H9 (cell line): ENCODE data around the gene SHANK1. TPM values are rescaled to one million over a fixed set of nuclear protein-coding genes. Genes with fewer than 3 reads are reported as not detected.
"Not testable (repeated sequence)": the region's sequence is repeated elsewhere in the genome, so short reads cannot be mapped to it uniquely, and the experiment has no call there.

Source experiments
- DNase-seq: peaks from one replicate; pipeline ENCODE4 v3.0.0-alpha.2; 2017
- H2AFZ ChIP-seq: one replicate; pipeline ENCODE4 v1.6.1; 2013; ENCODE audit warnings: mild to moderate bottlenecking, low read length, control low read depth, moderate library complexity
- H2AK5ac ChIP-seq: 2 replicates; pipeline ENCODE4 v1.6.1; 2013; ENCODE audit warnings: low read length, control low read depth, mixed read lengths; ENCODE audit not compliant: insufficient read length
- H2BK120ac ChIP-seq: one replicate; pipeline ENCODE4 v1.6.1; 2013; ENCODE audit warnings: low read depth, mild to moderate bottlenecking, low read length, control low read depth, inconsistent platforms; ENCODE audit not compliant: poor library complexity, severe bottlenecking
- H2BK12ac ChIP-seq: 2 replicates; pipeline ENCODE4 v1.6.1; 2013; ENCODE audit warnings: low read length, control low read depth, mixed read lengths, low read depth; ENCODE audit not compliant: insufficient read length
- H2BK15ac ChIP-seq: 2 replicates; pipeline ENCODE4 v1.6.1; 2013; ENCODE audit warnings: low read depth, low read length, control low read depth
- H2BK20ac ChIP-seq: one replicate; pipeline ENCODE4 v1.6.1; 2013; ENCODE audit warnings: low read depth, mild to moderate bottlenecking, low read length, control low read depth, inconsistent platforms; ENCODE audit not compliant: poor library complexity, severe bottlenecking
- H2BK5ac ChIP-seq: 2 replicates; pipeline ENCODE4 v1.6.1; 2013; ENCODE audit warnings: low read length, control low read depth, mixed read lengths; ENCODE audit not compliant: insufficient read length
- H3K14ac ChIP-seq: 2 replicates; pipeline ENCODE4 v1.6.1; 2013; ENCODE audit warnings: low read length, control low read depth; ENCODE audit not compliant: insufficient read depth
- H3K18ac ChIP-seq: 2 replicates; pipeline ENCODE4 v1.6.1; 2013; ENCODE audit warnings: low read depth, mild to moderate bottlenecking, mixed read lengths, low read length, control low read depth; ENCODE audit not compliant: insufficient read length
- H3K23ac ChIP-seq: 2 replicates; pipeline ENCODE4 v1.6.1; 2013; ENCODE audit warnings: low read length, control low read depth, mixed read lengths, low read depth; ENCODE audit not compliant: insufficient read length
- H3K23me2 ChIP-seq: 2 replicates; pipeline ENCODE4 v1.6.1; 2013; ENCODE audit warnings: low read depth, mild to moderate bottlenecking, mixed read lengths, low read length, control low read depth; ENCODE audit not compliant: insufficient read length, poor library complexity, severe bottlenecking
- H3K27ac ChIP-seq: 2 replicates; pipeline ENCODE4 v1.5.1; 2013; ENCODE audit warnings: low read length, control low read depth, mixed read lengths, low read depth; ENCODE audit not compliant: insufficient read length
- H3K27me3 ChIP-seq: 2 replicates; pipeline ENCODE4 v1.6.1; 2013; ENCODE audit warnings: low read length, control low read depth, inconsistent platforms; ENCODE audit not compliant: insufficient read depth
- H3K4ac ChIP-seq: 2 replicates; pipeline ENCODE4 v1.6.1; 2013; ENCODE audit warnings: low read depth, mild to moderate bottlenecking, control low read depth, inconsistent platforms, low read length, moderate library complexity
- H3K4me1 ChIP-seq: 2 replicates; pipeline ENCODE4 v1.6.1; 2013; ENCODE audit warnings: low read length, control low read depth, inconsistent platforms; ENCODE audit not compliant: insufficient read depth
- H3K4me2 ChIP-seq: 2 replicates; pipeline ENCODE4 v1.6.1; 2013; ENCODE audit warnings: low read length, control low read depth, mixed read lengths; ENCODE audit not compliant: insufficient read length, insufficient read depth
- H3K56ac ChIP-seq: 2 replicates; pipeline ENCODE4 v1.6.1; 2013; ENCODE audit warnings: low read depth, mild to moderate bottlenecking, mixed read lengths, low read length, control low read depth; ENCODE audit not compliant: insufficient read length
- H3K79me1 ChIP-seq: 2 replicates; pipeline ENCODE4 v1.6.1; 2013; ENCODE audit warnings: low read depth, mild to moderate bottlenecking, moderate library complexity, low read length, control low read depth, inconsistent platforms; ENCODE audit not compliant: insufficient read depth, poor library complexity, severe bottlenecking
- H3K79me2 ChIP-seq: 2 replicates; pipeline ENCODE4 v1.6.1; 2013; ENCODE audit warnings: low read length, control low read depth, inconsistent platforms; ENCODE audit not compliant: insufficient read depth
- H3K9ac ChIP-seq: 2 replicates; pipeline ENCODE4 v1.6.1; 2013; ENCODE audit warnings: low read length, control low read depth, mixed read lengths; ENCODE audit not compliant: insufficient read length; ENCODE audit errors: extremely low read depth
- H3K9me3 ChIP-seq: one replicate; pipeline ENCODE4 v1.6.1; 2013; ENCODE audit warnings: low read depth, low read length, inconsistent platforms; ENCODE audit not compliant: control insufficient read depth
- H3T11ph ChIP-seq: one replicate; pipeline ENCODE4 v1.6.1; 2013; ENCODE audit warnings: mild to moderate bottlenecking, low read length, control low read depth, inconsistent platforms
- H4K20me1 ChIP-seq: one replicate; pipeline ENCODE4 v1.6.1; 2013; ENCODE audit not compliant: control insufficient read depth, insufficient read length, insufficient read depth
- H4K5ac ChIP-seq: 2 replicates; pipeline ENCODE4 v1.6.1; 2013; ENCODE audit warnings: low read depth, mild to moderate bottlenecking, mixed read lengths, low read length, control low read depth; ENCODE audit not compliant: insufficient read length
- H4K8ac ChIP-seq: replicated peaks from 2 replicates; pipeline ENCODE4 v1.6.1; 2013; ENCODE audit warnings: low read length, control low read depth, mixed read lengths, low read depth; ENCODE audit not compliant: insufficient read length
- H4K91ac ChIP-seq: 2 replicates; pipeline ENCODE4 v1.6.1; 2013; ENCODE audit warnings: low read depth, mild to moderate bottlenecking, moderate library complexity, mixed read lengths, low read length, control low read depth; ENCODE audit not compliant: insufficient read length
- H3K27ac Mint-ChIP-seq, 3 experiments: 2 replicates in 2 of 3; 3 replicates in 1 of 3; pipeline ENCODE4 v1.8.0; 2020 to 2021; ENCODE audit warnings: mixed read lengths in 3 of 3, mild to moderate bottlenecking in 1 of 3, moderate library complexity in 1 of 3
- H3K27me3 Mint-ChIP-seq: 2 replicates; pipeline ENCODE4 v1.8.0; 2021; ENCODE audit warnings: low read depth, mild to moderate bottlenecking, moderate library complexity, mixed read lengths
- H3K36me3 Mint-ChIP-seq, 3 experiments: 2 replicates in 2 of 3; 3 replicates in 1 of 3; pipeline ENCODE4 v1.8.0; 2020 to 2021; ENCODE audit warnings: low read depth in 3 of 3, mixed read lengths in 3 of 3; ENCODE audit not compliant: insufficient read depth in 1 of 3
- H3K4me1 Mint-ChIP-seq, 2 experiments: 2 replicates each; pipeline ENCODE4 v1.8.0; 2020; ENCODE audit warnings: mixed read lengths in 2 of 2
- H3K4me3 Mint-ChIP-seq, 2 experiments: 2 replicates in 1 of 2; 3 replicates in 1 of 2; pipeline ENCODE4 v1.8.0; 2020 to 2021; ENCODE audit warnings: mild to moderate bottlenecking in 2 of 2, mixed read lengths in 2 of 2, moderate library complexity in 1 of 2
- H3K9me3 Mint-ChIP-seq, 2 experiments: 2 replicates in 1 of 2; 3 replicates in 1 of 2; pipeline ENCODE4 v1.8.0; 2020; ENCODE audit warnings: mild to moderate bottlenecking in 2 of 2, mixed read lengths in 2 of 2, moderate library complexity in 1 of 2
- WGBS: extraction: QIAGEN DNeasy Blood & Tissue Kit; methylation state at CpG from one replicate; pipeline ENCODE4 v1.1.7; 2013; ENCODE audit warnings: missing lambda C conversion rate, low lambda C conversion rate, mixed read lengths; ENCODE audit not compliant: insufficient read length; ENCODE audit errors: extremely low coverage; 5-methylcytosine and 5-hydroxymethylcytosine counted together
- total RNA-seq: library from RNA; stranded (reverse); gene quantifications from 2 replicates; pipeline ENCODE4 v1.2.1, GENCODE V29; 2021

The SHANK1 gene
- total RNA-seq, 1 experiment from 2014 or later: 1.7 TPM

DNA sequence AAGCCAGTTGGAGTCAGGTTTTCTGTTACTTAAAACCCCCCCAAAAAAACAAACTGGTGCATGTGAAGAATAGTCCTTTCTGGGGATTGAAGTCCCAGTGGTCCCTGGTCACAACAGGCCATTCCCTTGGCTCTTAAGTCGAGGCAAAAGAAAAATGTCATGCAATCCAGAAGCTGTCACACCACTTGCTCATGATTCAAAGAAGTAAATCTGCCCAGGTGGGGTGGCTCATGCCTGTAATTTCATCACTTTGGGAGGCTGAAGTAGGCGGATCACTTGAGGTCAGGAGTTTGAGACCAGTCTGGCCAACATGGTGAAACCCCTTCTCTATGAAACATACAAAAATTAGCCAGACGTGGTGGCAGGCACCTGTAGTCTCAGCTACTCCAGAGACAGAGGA lies 41.9 kb upstream of the SHANK1 start:
- H2AK5ac ChIP-seq, H3K4ac ChIP-seq, H3K9me3 Mint-ChIP-seq, H3T11ph ChIP-seq, H2BK12ac ChIP-seq, H3K23me2 ChIP-seq, H3K18ac ChIP-seq, H2BK15ac ChIP-seq, H2BK5ac ChIP-seq, H3K4me3 Mint-ChIP-seq, H4K8ac ChIP-seq, H2BK20ac ChIP-seq, H4K91ac ChIP-seq, H3K27ac ChIP-seq, H3K27me3 ChIP-seq, H3K23ac ChIP-seq, H3K4me1 Mint-ChIP-seq, H2BK120ac ChIP-seq, H3K4me2 ChIP-seq, H3K9ac ChIP-seq, H3K4me1 ChIP-seq, DNase-seq, H3K14ac ChIP-seq, H4K5ac ChIP-seq, H4K20me1 ChIP-seq, H3K27ac Mint-ChIP-seq, H3K56ac ChIP-seq, H3K79me2 ChIP-seq, H3K36me3 Mint-ChIP-seq, H3K9me3 ChIP-seq, H2AFZ ChIP-seq, H3K79me1 ChIP-seq: not testable (repeated sequence)
- no CpG with 5 or more reads among the region's 3 CpGs for WGBS
- peaks cover 45% of the 10 kb centered on the region for H3K27me3 Mint-ChIP-seq
